ENCODE measurements around the gene APP. TPM values are rescaled to one million over a fixed set of nuclear protein-coding genes. Genes with fewer than 3 reads are reported as not detected.

The APP gene
- total RNA-seq, 1 experiment from 2014 or later: 560 TPM

DNA sequence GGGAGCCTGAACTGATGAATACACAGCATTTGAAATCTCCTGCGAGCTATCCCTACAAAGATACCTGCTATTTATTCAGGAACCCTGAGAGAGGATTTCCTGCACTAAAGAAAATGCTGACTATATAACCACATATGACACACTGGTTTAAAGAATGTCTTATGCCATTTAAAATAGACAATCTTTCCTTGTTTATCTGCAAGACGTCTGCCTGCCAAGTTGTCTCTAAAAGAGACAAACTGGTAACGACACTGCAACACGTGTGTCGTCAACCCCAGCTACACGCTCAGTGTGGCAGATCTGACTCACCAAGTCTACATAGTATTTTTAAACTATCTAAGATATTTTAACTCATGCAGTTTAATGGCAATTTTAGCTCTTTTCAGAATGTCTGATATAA is 42.7 kb downstream of the APP start:
- TF ChIP-seq, protein P1, sequence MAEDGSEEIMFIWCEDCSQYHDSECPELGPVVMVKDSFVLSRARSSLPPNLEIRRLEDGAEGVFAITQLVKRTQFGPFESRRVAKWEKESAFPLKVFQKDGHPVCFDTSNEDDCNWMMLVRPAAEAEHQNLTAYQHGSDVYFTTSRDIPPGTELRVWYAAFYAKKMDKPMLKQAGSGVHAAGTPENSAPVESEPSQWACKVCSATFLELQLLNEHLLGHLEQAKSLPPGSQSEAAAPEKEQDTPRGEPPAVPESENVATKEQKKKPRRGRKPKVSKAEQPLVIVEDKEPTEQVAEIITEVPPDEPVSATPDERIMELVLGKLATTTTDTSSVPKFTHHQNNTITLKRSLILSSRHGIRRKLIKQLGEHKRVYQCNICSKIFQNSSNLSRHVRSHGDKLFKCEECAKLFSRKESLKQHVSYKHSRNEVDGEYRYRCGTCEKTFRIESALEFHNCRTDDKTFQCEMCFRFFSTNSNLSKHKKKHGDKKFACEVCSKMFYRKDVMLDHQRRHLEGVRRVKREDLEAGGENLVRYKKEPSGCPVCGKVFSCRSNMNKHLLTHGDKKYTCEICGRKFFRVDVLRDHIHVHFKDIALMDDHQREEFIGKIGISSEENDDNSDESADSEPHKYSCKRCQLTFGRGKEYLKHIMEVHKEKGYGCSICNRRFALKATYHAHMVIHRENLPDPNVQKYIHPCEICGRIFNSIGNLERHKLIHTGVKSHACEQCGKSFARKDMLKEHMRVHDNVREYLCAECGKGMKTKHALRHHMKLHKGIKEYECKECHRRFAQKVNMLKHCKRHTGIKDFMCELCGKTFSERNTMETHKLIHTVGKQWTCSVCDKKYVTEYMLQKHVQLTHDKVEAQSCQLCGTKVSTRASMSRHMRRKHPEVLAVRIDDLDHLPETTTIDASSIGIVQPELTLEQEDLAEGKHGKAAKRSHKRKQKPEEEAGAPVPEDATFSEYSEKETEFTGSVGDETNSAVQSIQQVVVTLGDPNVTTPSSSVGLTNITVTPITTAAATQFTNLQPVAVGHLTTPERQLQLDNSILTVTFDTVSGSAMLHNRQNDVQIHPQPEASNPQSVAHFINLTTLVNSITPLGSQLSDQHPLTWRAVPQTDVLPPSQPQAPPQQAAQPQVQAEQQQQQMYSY (CRISPR knock-in tag; IDR thresholded peaks at IDR 0.05): no peak
- TF ChIP-seq NR3C1 (CRISPR knock-in tag; conservative IDR thresholded peaks at IDR 0.05; ENCODE audit: low read depth) (no peak), NFYB (CRISPR knock-in tag; conservative IDR thresholded peaks at IDR 0.05; ENCODE audit: low read depth) (no peak), ZNF232 (CRISPR knock-in tag; IDR thresholded peaks at IDR 0.05) (no peak)
- TF ChIP-seq, protein P2, sequence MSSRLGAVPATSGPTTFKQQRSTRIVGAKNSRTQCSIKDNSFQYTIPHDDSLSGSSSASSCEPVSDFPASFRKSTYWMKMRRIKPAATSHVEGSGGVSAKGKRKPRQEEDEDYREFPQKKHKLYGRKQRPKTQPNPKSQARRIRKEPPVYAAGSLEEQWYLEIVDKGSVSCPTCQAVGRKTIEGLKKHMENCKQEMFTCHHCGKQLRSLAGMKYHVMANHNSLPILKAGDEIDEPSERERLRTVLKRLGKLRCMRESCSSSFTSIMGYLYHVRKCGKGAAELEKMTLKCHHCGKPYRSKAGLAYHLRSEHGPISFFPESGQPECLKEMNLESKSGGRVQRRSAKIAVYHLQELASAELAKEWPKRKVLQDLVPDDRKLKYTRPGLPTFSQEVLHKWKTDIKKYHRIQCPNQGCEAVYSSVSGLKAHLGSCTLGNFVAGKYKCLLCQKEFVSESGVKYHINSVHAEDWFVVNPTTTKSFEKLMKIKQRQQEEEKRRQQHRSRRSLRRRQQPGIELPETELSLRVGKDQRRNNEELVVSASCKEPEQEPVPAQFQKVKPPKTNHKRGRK (CRISPR knock-in tag; IDR thresholded peaks at IDR 0.05; ENCODE audit: borderline replicate concordance): no peak
- TF ChIP-seq, protein P3, sequence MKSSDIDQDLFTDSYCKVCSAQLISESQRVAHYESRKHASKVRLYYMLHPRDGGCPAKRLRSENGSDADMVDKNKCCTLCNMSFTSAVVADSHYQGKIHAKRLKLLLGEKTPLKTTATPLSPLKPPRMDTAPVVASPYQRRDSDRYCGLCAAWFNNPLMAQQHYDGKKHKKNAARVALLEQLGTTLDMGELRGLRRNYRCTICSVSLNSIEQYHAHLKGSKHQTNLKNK (CRISPR knock-in tag; IDR thresholded peaks at IDR 0.05): no peak
- TF ChIP-seq, protein P4, sequence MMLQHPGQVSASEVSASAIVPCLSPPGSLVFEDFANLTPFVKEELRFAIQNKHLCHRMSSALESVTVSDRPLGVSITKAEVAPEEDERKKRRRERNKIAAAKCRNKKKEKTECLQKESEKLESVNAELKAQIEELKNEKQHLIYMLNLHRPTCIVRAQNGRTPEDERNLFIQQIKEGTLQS (CRISPR knock-in tag; conservative IDR thresholded peaks at IDR 0.05): no peak
- TF ChIP-seq, protein P5, sequence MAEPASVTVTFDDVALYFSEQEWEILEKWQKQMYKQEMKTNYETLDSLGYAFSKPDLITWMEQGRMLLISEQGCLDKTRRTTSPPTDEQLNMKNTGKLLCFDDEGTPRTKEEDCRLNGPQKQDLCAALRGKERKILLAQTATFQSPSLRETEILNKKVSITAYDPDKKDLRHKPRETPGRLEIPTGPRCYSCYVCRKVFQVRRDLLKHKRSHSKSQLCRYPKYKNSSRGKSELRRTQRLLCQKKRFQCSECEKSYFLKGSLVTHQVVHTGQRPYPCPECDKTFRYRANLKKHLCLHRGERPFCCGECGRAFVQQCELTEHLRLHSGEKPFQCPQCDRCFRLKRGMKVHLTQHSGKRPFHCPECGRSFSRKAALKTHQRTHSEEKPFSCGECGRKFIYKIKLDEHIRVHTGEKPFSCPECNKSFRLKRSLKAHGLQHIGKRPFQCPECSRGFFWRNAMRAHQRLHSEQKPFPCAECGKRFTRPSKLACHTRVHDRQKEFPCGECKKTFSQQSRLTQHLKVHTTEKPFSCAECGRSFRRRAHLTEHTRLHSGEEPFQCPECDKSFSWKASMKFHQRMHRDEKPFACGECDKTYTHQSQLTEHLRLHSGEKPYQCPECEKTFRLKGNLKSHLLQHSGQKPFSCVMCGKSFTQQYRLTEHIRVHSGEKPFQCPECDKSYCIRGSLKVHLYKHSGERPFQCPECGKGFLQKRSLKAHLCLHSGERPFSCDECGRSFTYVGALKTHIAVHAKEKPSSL (CRISPR knock-in tag; conservative IDR thresholded peaks at IDR 0.05): no peak
- TF ChIP-seq, protein P6, sequence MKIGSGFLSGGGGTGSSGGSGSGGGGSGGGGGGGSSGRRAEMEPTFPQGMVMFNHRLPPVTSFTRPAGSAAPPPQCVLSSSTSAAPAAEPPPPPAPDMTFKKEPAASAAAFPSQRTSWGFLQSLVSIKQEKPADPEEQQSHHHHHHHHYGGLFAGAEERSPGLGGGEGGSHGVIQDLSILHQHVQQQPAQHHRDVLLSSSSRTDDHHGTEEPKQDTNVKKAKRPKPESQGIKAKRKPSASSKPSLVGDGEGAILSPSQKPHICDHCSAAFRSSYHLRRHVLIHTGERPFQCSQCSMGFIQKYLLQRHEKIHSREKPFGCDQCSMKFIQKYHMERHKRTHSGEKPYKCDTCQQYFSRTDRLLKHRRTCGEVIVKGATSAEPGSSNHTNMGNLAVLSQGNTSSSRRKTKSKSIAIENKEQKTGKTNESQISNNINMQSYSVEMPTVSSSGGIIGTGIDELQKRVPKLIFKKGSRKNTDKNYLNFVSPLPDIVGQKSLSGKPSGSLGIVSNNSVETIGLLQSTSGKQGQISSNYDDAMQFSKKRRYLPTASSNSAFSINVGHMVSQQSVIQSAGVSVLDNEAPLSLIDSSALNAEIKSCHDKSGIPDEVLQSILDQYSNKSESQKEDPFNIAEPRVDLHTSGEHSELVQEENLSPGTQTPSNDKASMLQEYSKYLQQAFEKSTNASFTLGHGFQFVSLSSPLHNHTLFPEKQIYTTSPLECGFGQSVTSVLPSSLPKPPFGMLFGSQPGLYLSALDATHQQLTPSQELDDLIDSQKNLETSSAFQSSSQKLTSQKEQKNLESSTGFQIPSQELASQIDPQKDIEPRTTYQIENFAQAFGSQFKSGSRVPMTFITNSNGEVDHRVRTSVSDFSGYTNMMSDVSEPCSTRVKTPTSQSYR (CRISPR knock-in tag; IDR thresholded peaks at IDR 0.05): no peak
- ATAC-seq (no peak), DNase-seq (ENCODE audit: low spot score) (no peak)
- Mint-ChIP-seq H3K27me3 (ENCODE audit: low read depth) (no peaks in the 10 kb centered on the region), H3K4me1 (peaks cover 94% of the 10 kb centered on the region), H3K4me3 (no peak overlapping the region), H3K27ac (no peak overlapping the region), H3K9me3 (no peaks in the 10 kb centered on the region), H3K36me3 (no peaks in the 10 kb centered on the region)
- POLR2A ChIA-PET: no interaction called here
- CTCF ChIA-PET: no interaction called here

DNA sequence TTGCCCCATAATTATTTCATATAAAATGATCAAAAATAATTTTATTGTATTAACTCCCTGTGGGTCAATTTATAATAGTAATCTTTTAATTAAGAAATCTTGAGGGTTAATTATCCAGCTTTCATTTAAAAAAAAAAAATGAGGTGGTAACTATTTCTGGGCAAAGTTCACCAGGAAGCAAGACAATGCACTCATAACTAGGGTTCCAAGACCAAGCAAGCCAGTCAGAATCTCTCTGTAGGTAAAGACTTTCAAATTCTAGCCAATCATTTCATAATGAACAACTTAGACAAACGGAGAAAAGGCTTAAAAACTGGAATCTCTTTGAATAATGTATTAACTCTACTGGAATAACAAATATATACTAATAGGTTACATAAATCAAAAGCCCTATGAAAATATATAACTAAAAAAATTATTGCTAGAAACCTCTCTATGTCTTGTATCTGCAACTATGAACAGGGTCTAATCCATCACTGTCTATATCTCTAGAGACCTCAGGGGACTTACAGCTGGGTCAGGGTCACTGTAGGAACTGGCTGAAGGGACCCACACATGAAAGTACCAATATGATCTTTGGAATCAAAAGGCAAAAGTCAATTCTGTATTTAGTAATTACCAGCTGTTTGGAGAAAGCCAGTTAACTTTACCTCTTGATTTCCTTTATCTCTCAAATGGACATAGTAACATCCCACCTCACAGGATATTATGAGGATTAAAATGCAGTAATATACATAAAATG is 43.3 kb downstream of the APP start:
- no peaks in the 10 kb centered on the region for H3K9me3 Mint-ChIP-seq
- peaks cover 94% of the 10 kb centered on the region for H3K4me1 Mint-ChIP-seq
- no peaks in the 10 kb centered on the region for H3K27me3 Mint-ChIP-seq (ENCODE audit: low read depth)
- H3K36me3 Mint-ChIP-seq: no peaks in the 10 kb centered on the region
- ChIA-PET CTCF (no interaction called here), POLR2A (no interaction called here)
- ATAC-seq: no peak
- H3K4me3 Mint-ChIP-seq: no peak overlapping the region; the same call in 1 of the 2 replicates
- no peak for DNase-seq (ENCODE audit: low spot score)
- TF ChIP-seq ZNF317 (CRISPR knock-in tag; IDR thresholded peaks at IDR 0.05; ENCODE audit: borderline replicate concordance, low read depth): no peak
- no peak for TF ChIP-seq SP1 (CRISPR knock-in tag; conservative IDR thresholded peaks at IDR 0.05)
- peak overlapping the region; percentile 52; the same call in 1 of the 2 replicates for H3K27ac Mint-ChIP-seq
